DMS79 (cell line): Measurements from ENCODE around the gene TMEM132D.
A peak's percentile ranks its signal among the peaks of the same experiment; 100 is the strongest.
"Not testable (repeated sequence)": the region's sequence is repeated elsewhere in the genome, so short reads cannot be mapped to it uniquely, and the experiment has no call there.

Source experiments
- DNase-seq: peaks from one replicate; lab custom pipeline; 2025; lab: John Stamatoyannopoulos, UW

TMEM132D gene

GRCh38 chr12:129588142-129588541 lies 315.7 kb downstream of the TMEM132D start:
- DNase-seq, result no peak

DNA sequence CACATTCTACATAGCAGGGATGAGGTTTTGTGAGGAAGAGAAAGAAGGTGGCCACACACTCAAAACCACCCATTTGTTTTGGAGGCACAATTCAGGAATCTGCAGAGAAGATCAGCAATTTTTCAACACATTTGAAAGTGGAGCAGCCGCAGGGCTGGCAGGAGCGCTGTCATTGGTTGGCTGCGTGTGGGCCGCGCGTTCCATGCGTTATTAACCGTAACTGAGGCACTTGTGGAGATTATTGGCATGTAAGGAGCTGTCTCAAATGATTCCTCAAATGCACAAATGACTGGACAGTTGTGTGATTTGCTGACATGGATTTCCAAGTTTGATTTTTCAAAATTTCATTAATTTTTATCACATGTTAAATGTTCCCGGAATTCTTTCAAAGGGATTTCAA lies 318.5 kb downstream of the TMEM132D start:
- DNase-seq, result no peak

GRCh38 chr12:129579879-129580278 lies 323.9 kb downstream of the TMEM132D start:
- no peak for DNase-seq

DNA sequence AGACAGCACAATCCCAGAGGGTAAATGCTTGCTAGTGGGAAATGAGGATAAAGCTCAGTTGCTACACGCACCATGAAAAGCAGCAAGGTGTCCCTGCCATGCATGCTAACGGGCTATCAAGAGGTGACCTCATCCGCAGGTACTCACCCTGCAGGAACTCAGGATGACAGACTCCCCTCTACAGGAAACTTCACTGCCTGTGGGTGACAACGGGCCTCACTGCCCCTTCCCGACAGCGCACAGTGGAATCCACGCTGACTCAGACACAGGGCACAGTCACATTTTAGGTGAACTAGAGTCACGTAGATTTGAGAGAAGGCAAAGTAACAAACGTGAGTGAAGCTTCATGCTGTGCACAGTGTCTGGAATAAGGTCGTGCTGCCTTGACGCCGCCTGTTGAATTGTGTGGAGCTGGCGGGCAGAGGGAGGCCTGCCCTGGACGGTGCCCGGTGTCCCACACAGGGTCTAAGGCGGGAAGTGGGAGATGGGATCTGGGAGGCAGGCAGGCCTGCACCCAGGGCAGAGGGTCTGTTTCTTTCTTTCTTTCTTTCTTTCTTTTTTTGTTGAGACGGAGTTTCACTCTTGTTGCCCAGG lies 331.8 kb downstream of the TMEM132D start:
- DNase-seq, result no peak

DNA sequence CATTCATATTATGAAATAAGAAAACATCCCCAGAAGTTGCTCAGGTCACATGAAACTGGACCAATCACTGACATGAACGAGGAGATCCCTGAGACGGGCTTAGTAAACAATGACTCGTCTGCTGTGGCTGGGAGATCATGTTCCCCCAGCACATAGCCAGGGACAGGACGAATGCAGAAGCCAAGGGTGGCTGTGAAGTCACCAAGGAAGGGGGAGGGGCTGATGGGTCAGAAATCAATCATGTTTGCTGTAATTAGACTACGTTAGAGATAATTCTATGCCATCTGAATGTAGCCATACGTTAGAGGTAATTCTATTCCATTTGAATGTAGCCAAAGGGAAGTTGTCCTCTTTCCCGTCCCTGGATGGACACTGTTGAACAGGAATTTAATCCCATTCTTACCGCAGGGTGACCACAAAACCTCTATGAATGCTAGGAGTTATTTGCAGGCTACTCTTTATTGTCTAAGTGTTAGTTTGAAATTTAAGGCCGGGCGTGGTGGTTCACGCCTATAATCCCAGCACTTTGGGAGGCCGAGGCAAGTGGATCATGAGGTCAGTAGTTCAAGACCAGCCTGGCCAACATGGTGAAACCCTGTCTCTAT lies 332.9 kb downstream of the TMEM132D start:
- DNase-seq, result no peak

DNA sequence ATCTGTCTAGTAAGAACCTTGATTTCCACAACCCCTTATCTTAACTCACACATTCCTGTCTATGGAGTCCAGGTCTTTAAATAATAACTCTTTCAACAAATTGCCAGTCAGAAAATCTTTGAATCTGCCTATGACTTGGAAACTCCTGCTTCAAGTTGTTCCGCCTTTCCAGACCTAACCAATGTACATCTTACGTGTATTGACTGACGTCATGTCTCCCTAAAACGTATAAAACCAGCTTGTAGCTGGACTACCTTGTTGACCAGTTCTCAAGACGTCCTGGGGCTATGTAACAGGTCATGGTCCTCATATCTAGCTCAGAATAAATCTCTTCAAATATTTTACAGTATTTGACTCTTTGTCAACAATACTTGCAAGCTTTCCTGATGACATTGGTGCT lies 337.0 kb downstream of the TMEM132D start:
- DNase-seq, result no peak

DNA sequence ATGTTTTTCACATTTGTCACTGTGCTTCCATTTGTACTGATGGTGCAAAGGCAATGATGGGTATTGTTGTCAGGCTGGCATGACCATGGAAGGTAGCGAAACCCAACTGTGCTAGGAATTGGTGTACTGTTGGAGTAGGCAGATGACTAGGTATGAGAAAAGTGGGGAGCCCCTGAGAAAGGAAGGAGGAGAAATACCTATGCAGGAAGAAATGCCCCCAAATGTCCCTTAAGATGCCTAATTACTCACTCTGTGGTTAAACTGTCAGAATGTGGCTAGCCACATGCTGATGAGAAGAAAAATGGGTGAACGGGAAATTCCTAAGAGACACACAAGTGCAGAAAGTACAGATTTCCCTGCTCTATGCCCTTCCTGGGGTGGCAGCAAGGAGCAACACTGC lies 339.1 kb downstream of the TMEM132D start:
- DNase-seq, result no peak

- DNase-seq, result no peak
These were observed 340.6 kb downstream of the TMEM132D start for GRCh38 chr12:129563266-129563665.

GRCh38 chr12:129561304-129561703 lies 342.5 kb downstream of the TMEM132D start:
- DNase-seq, result no peak

DNA sequence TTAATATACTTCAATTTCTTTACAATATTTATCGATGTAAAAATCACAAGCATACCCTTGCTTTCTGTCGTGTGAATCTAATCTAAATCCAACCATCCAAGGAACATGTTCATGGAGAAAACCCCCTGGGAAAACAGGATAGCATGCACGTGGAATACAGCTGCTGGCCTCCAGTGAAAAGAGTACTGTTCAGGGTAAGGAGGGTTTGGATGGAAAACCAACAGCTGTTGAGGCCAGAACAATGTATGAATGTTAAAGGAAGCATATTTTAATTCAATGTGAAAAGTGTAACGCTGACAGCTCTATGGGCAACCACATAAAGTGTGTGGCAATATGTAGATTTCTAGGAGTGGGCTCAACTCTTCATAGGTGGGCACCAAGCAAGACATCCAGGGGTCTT lies 344.0 kb downstream of the TMEM132D start:
- DNase-seq, result no peak

- no peak for DNase-seq
These were observed 345.8 kb downstream of the TMEM132D start for GRCh38 chr12:129558036-129558435.

DNA sequence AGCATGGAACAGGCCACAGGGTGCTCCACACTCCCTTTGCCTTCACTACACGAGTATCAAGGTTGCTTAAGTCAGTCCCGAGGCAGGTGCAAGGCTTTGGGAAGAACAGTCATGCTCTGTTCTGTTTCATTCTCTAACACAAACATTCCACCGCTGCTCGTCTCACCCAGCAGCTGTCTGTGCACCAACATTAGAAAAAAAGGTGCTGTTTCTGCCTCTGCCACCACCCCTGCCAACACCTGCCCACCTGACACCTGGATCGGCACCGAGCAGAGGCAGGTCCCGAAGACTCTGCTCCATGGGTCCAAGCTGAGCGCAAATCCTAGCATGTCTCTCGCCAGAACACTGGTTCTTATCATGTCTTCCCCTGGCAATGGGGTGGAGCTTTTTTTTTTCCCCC lies 347.7 kb downstream of the TMEM132D start:
- no peak for DNase-seq

DNA sequence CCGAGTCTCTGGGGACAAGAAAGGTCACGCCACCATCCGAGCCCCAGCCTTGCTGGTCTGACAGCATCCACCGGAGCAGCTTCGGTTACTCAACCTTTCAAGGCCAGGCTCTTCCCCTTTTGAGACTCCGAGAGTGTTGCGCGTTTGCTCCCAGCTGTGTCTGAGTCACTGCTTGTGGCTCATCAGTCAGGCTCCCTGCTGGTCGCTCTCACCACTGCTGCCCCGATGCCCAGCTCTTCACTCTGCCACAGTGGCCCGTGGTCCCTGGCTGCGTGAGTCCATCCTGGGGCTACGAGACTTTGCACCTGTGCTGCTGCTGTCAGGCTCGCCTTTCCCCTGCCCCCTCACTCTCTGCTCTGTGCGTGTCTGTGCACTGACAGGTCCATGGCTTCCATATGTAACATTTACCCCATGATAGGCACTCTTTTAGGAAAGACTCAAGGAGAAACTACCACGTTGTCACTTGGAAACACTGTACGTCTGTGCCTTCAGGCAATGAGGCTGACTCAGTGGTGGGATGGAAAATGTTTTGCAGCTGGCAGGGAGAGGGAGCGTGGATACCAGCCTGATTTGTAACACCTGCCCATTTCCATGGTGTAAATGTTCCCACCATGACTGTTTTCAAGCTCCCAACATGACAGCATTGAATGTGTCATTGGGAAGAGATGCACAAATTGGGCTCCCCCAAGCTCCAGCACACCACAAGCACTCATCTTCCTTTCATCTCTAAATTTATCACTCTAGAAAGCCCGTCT lies 350.7 kb downstream of the TMEM132D start:
- DNase-seq, result no peak

DNA sequence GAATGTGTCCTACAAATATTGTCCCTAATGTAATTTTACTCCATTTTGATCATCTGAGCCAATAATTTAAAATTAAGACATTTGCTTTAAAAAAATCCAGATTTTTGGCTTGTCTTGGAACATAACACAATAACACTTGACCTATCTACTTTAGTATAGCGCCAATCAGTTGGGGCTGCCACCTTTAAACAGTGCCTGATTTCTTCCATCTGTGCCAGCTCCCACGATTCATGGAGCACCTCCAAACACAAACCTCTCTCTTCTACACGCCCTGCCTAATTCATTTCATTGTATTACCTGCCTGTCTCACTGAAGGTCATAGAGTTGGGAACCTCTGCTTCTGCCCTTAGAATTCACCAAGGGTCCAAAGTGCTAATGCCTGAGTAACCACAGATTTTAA lies 352.4 kb downstream of the TMEM132D start:
- DNase-seq, result no peak

DNA sequence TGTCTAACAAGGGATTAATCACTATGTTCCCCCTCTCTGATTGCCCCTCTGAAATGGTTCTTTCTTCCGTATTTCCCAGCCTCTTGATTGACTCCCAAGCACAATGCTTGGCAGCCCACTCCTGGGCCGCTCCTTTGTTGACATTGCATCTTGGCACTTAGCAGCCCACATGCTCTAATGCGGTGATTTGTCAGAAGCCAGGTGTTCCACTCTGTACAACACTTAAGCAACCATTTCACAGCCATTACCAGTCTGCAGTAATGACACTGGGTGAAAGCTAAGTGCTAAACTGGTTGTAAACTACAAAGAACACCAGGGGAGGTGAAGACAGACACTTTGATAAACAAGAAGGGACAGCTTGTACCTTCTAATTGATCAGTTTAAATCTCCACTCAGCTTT lies 353.5 kb downstream of the TMEM132D start:
- peak; percentile 92 for DNase-seq

DNA sequence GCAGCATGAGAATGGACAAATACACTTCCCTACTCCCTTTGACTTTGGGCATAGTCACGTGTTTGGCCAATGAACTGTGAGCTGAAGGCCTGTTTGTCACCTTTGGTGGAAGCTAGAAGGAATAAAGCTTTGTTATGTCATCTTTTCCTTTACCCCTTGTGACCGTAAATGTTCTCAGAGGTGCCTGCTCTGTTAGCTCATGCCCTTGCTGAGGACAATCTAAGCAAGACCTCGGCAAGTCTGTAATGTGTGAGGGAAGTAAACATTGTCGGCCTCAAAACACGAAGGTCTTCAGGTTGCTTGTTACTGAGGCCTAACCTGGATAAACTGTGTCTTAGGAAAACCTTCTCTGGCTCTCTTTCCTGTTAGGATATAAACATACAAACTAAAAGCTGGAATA lies 354.2 kb downstream of the TMEM132D start:
- DNase-seq, result no peak

DNA sequence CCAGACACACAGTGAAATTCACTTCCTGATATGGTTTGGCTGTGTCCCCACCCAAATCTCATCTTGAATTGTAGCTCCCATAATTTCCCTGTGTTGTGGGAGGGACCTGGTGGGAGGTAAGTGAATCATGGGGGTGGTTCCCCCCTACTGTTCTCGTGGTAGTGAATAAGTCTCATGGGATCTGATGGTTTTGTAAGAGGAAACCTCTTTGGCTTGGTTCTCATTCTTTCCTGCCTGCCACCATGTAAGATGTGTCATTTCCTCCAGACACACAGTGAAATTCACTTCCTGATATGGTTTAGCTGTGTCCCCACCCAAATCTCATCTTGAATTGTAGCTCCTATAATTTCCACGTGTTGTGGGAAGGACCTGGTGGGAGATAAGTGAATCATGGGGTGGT lies 354.8 kb downstream of the TMEM132D start:
- not testable (repeated sequence) for DNase-seq

DNA sequence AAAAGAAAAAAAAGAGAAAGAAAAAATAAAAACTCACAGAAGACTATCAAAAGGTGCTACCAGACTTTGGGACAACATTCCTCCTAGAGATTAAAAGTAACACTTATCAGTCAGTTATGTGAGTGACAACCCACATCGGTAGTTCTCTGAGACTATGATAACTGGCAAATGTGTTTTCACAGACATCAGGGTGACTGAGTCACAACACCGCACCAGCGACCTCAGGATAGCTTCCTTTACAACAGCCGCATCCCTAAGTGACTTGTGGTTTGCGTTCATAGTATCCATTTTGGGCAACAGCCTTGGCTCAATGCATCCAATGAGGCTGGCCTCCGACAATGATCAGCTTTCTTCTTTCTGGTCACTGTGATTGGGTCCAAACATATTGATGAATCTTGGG lies 359.1 kb downstream of the TMEM132D start:
- DNase-seq, result no peak

DNA sequence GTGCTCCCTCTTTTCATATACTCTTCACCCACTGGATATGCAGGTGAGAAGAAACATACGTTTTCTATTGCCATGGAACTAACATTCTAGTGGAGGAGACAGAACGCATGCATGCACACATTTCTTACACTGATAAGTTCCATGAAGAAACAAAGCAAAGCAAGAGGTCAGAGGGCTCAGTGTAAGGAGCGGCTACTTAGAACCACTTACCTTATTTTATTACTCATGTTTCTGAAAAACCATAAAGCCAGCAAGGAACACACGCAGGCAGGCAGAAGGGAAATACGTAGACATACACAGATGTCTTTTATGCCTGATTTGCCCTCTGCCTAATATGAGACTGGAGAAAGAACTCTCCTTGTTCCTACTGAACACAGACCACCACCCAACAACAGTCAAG lies 362.9 kb downstream of the TMEM132D start:
- no peak for DNase-seq

DNA sequence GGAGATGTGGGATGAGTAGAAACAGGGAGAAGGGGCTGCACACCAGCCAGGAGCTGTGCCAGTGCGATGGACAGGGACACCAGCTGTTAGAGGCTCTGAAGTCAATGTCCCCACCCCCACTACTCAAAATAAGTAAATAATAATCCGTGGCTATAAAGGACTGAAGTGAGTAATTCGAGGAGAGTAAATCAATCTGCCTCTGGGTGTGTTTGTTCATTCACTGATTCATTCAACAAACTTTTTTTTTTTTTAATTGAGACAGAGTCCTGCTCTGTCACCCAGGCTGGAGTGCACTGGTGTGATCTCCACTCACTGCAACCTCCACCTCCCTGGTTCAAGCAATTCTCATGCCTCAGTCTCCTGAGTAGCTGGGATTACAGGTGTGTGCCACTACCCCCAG lies 363.6 kb downstream of the TMEM132D start:
- no peak for DNase-seq

DNA sequence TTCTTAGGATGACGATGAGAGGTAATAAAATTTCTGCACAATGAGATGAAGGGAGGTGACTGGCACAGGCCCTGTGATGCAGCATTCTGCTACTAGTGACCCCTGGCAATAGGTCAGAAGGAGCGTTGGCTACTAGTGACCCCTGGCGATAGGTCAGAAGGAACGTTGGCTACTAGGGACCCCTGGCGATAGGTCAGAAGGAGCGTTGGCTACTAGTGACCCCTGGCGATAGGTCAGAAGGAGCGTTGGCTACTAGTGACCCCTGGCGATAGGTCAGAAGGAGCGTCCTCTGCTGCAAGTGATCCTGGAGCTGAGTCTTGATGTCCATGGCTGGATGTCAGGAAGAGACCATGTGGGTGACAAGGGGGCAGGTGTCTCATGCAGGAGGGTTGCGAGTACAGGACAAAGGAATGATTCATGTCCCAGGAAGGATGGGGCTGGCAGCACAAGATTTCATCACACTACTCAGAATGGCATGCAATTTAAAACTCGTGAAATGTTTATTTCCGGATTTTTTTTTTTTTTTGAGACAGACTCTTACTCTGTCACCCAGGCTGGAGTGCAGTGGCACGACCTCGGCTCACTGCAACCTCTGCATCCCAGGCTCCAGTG lies 365.0 kb downstream of the TMEM132D start:
- not testable (repeated sequence) for DNase-seq

DNA sequence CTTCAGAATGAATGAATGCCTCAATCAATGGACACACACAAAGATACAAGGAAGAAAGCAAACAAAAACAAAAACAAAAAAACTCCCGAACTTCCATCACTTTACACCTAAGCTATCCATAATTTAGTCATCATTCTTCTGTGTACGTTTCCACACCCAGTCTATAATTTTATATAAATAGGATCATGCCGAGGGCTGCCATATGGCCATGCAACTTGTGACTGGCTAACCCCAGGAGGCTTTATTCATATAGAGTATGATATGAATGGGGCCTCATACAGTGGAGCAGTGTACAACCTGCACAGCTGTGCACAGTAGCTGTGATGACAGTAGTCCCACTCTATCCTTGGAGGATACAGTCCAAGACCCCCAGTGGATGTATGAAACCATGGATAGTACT lies 365.7 kb downstream of the TMEM132D start:
- DNase-seq, result no peak
